NCI-H187 treated with DMSO at 0.1 percent for 48 hours (cell line): ENCODE measurements around the gene TIMP1.

Experiments used
- DNase-seq: peaks from one replicate; lab custom pipeline; 2025; lab: John Stamatoyannopoulos, UW

The TIMP1 gene

DNA sequence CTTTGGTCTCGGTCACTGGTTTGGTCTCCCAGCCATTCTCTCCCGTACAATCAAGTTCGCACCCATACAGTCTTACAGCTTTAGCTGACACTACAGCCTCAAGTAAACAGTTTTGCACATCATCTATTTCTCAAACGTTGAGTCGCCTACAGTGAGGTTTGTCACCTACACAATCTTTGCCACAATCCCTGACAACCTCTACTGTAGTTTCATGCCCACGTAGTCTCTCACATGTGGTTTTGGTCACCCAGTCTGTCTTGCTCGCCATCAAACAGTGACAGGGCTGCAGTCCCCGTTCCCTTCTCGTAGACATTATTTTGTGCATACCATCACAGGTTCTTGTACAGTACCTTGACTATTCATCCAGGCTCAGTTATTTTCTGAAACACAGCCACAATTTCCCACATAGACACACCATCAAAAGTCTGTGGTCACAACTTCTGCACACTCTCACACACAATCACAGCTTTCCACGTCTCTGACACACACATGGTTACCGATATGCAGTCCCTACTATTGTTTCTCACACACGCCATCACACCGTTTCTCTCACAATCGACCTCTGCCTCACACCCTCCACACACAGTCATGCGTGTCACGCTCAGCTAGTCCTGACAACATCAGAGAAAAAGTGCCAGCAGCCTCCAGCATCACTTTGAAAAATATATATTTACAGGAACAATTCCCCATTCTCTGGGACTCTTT, 52.8 kb downstream of the TIMP1 start:
- DNase-seq: no peak
